Stimulated activated CD8-positive, alpha-beta memory T cell treated with anti-CD3 and anti-CD28 coated beads, Interleukin-4, amount 100 ng/mL, for 4 hours (primary cell): ENCODE data around the gene TPRX1.
"Not testable (repeated sequence)": the region's sequence is repeated elsewhere in the genome, so short reads cannot be mapped to it uniquely, and the experiment has no call there.

Experiments
- DNase-seq, 2 donors: peaks; one replicate each; pipeline ENCODE4 v3.0.0-alpha.2; 2020; ENCODE audit warnings: low read depth in 2 of 2, low spot score in 1 of 2

Gene TPRX1

GRCh38 chr19:47802521-47803043 is 1.8 kb downstream of the TPRX1 start:
- no peak for DNase-seq

- no peak for DNase-seq
These were observed 3.1 kb downstream of the TPRX1 start for GRCh38 chr19:47801270-47801669.

GRCh38 chr19:47798904-47799266 is 5.5 kb downstream of the TPRX1 start:
- no peak for DNase-seq

- no peak for DNase-seq
These were observed 6.1 kb downstream of the TPRX1 start for GRCh38 chr19:47797996-47798903.

GRCh38 chr19:47796785-47797184 is 7.6 kb downstream of the TPRX1 start:
- no peak for DNase-seq

GRCh38 chr19:47794526-47794925 is 9.8 kb downstream of the TPRX1 start:
- no peak for DNase-seq

- no peak for DNase-seq
These were observed 11.7 kb downstream of the TPRX1 start for GRCh38 chr19:47792616-47793015.

- DNase-seq, result peak; percentile 59 to 83
These were observed 13.9 kb downstream of the TPRX1 start for GRCh38 chr19:47790398-47790814.

- DNase-seq, result not testable (repeated sequence)
These were observed 14.5 kb downstream of the TPRX1 start for GRCh38 chr19:47789811-47790210.

GRCh38 chr19:47787307-47787706 is 17.0 kb downstream of the TPRX1 start:
- not testable (repeated sequence) for DNase-seq

- no peak for DNase-seq
These were observed 17.8 kb downstream of the TPRX1 start for GRCh38 chr19:47786566-47786965.

GRCh38 chr19:47781590-47782262 is 22.6 kb downstream of the TPRX1 start:
- no peak for DNase-seq

- DNase-seq, result no peak
These were observed 24.2 kb downstream of the TPRX1 start for GRCh38 chr19:47780215-47780551.

GRCh38 chr19:47779524-47780214 is 24.7 kb downstream of the TPRX1 start:
- no peak for DNase-seq

GRCh38 chr19:47778954-47779351 is 25.4 kb downstream of the TPRX1 start:
- DNase-seq, result peak in 1 of 2 donors; percentile 9

GRCh38 chr19:47778049-47778953 is 26.1 kb downstream of the TPRX1 start, which contains the start of gene SELENOW:
SELENOW (plus strand) TSS chr19:47778703; CDS start chr19:47778786, 83 bp downstream.
- DNase-seq, result peak; percentile 36 to 51

GRCh38 chr19:47777245-47778048 is 26.9 kb downstream of the TPRX1 start:
- DNase-seq, result not testable (repeated sequence)

- DNase-seq, result no peak
These were observed 27.8 kb downstream of the TPRX1 start for GRCh38 chr19:47776568-47776967.

GRCh38 chr19:47771291-47771690 is 33.1 kb downstream of the TPRX1 start:
- not testable (repeated sequence) for DNase-seq

GRCh38 chr19:47769534-47769933 is 34.8 kb downstream of the TPRX1 start:
- no peak for DNase-seq
